Activated CD4-positive, alpha-beta T cell treated with anti-CD3 and anti-CD28 coated beads, Interleukin-2, amount 10 ng/mL, durations not matched to agents 7 days and 5 days (primary cell): ENCODE measurements around the gene SPPL3. TPM values are rescaled to one million over a fixed set of nuclear protein-coding genes. Genes with fewer than 3 reads are reported as not detected.
A peak's percentile ranks its signal among the peaks of the same experiment; 100 is the strongest.

Experiments used
- CTCF ChIA-PET: fragments of 350-600 bp; sonication (Branson Sonifier 250); formaldehyde crosslinking; loops from one replicate; lab custom pipeline; 2021; ENCODE audit warnings: antibody characterized with exemption; lab: Charles Lee
- POLR2A ChIA-PET: fragments of 350-600 bp; sonication (Branson Sonifier 250); formaldehyde crosslinking; loops from one replicate; lab custom pipeline; 2021; ENCODE audit warnings: antibody characterized with exemption; lab: Charles Lee
- DNase-seq: peaks from one replicate; pipeline ENCODE4 v3.0.0-alpha.2; 2020
- H3K27ac Mint-ChIP-seq: one replicate; pipeline ENCODE4 v1.8.0; 2021; ENCODE audit warnings: mild to moderate bottlenecking, moderate library complexity, mixed read lengths
- H3K27me3 Mint-ChIP-seq: one replicate; pipeline ENCODE4 v1.8.0; 2021; ENCODE audit warnings: mixed read lengths
- H3K36me3 Mint-ChIP-seq: one replicate; pipeline ENCODE4 v1.8.0; 2021; ENCODE audit warnings: low read depth, mixed read lengths
- H3K4me1 Mint-ChIP-seq: one replicate; pipeline ENCODE4 v1.8.0; 2021; ENCODE audit warnings: mixed read lengths
- H3K4me3 Mint-ChIP-seq: one replicate; pipeline ENCODE4 v1.8.0; 2021; ENCODE audit warnings: mild to moderate bottlenecking, moderate library complexity, mixed read lengths
- H3K9me3 Mint-ChIP-seq: one replicate; pipeline ENCODE4 v1.8.0; 2021; ENCODE audit warnings: mixed read lengths
- total RNA-seq, 2 experiments: library from RNA; stranded (reverse); gene quantifications; one replicate each; pipeline ENCODE4 v1.2.3, GENCODE V29; 2021

The SPPL3 gene
- total RNA-seq, 2 experiments from 2014 or later: 31.9 to 43.0 TPM

DNA sequence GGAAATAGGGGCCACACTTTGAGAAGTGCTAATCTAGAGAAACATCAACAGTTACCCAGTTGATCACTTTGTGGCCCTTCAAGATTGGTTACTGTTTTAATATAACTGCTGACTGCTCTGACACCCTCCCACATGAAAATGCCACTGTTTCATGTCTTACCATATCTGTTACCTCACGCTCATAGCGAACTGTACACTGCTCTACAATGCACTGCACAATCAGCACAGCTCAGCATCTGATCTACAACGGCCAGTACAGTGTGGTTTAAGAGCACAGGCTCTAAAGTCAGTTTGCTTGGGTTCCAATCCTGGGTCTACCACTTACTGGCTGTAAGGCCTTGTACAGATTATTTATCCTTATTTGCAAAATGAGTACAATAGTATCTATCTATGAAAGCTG lies 39.1 kb downstream of the SPPL3 start:
- H3K27me3 Mint-ChIP-seq: no peaks in the 10 kb centered on the region
- H3K36me3 Mint-ChIP-seq: peaks cover 9% of the 10 kb centered on the region
- CTCF ChIA-PET: no interaction called here
- H3K4me1 Mint-ChIP-seq: peaks cover 5% of the 10 kb centered on the region
- DNase-seq: no peak
- no peak overlapping the region for H3K4me3 Mint-ChIP-seq
- no peak overlapping the region for H3K27ac Mint-ChIP-seq
- POLR2A ChIA-PET: interaction anchor here (0.7 kb wide), 1 partner anchor 9 kb away, joined by 3 read pairs; no protein-coding TSS in a partner anchor
- H3K9me3 Mint-ChIP-seq: no peaks in the 10 kb centered on the region

DNA sequence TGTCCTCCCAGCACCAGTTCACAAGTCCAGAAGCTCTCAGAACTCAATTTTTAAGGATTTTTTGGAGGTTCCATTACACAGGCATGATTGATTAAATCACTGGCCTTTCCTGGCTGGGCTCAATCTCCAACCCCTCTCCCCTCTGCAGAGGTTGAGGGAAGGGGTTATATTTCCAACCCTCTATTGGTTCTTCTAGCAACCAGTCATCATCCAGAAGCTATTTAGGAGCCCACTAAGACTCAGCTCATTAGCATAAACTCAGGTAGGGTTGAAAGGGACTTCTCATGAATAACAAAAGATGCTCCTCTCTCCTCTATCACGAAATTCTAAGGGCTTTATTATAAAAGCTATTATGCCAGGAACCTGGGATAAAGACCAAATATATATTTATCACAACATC lies 41.5 kb downstream of the SPPL3 start:
- H3K9me3 Mint-ChIP-seq: peaks cover 11% of the 10 kb centered on the region
- H3K27me3 Mint-ChIP-seq: no peaks in the 10 kb centered on the region
- ChIA-PET POLR2A (no interaction called here), CTCF (interaction anchor here (1.4 kb wide), 1 partner anchor 14 kb away, joined by 4 read pairs; no protein-coding TSS in a partner anchor)
- H3K36me3 Mint-ChIP-seq: peaks cover 16% of the 10 kb centered on the region
- no peak overlapping the region for H3K4me3 Mint-ChIP-seq
- peaks cover 7% of the 10 kb centered on the region for H3K4me1 Mint-ChIP-seq
- DNase-seq: no peak
- H3K27ac Mint-ChIP-seq: no peak overlapping the region

DNA sequence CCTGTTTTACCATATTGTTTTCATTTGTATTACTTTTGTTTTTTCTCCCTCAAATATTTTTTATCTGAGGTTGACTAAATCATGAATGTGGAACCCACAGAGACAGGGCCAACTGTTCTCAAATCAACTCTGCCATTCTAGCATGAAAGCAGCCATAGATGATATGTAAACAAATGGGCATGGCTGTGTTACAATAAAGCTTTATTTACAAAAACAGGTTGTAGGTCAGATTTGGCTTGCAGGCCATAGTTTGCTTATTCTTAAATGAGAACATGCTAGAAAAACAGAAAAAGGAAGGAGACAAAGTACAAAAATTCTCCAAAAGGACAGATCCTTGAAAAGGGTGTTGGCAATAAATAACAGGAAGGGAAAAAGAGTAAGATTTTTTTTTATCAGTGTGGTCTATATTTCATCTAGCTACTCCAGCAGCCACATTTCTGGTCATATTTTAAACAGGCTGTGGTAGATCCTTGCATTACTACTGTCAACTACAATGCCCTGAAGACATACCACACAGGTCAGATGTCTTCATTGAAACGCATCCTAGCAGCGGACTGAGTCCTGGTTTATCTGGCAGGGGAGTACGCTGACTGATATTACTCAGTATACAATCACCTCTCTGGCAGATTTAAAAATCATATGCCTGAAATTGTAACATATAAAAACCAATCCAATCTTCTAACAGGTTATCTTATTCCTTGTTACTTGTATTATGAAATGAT lies 42.9 kb downstream of the SPPL3 start:
- H3K4me1 Mint-ChIP-seq: peaks cover 19% of the 10 kb centered on the region
- H3K4me3 Mint-ChIP-seq: no peak overlapping the region
- DNase-seq: no peak
- H3K9me3 Mint-ChIP-seq: peaks cover 11% of the 10 kb centered on the region
- POLR2A ChIA-PET: no interaction called here
- peak overlapping the region; percentile 26 for H3K27ac Mint-ChIP-seq
- CTCF ChIA-PET: no interaction called here
- peaks cover 16% of the 10 kb centered on the region for H3K36me3 Mint-ChIP-seq
- H3K27me3 Mint-ChIP-seq: no peaks in the 10 kb centered on the region

DNA sequence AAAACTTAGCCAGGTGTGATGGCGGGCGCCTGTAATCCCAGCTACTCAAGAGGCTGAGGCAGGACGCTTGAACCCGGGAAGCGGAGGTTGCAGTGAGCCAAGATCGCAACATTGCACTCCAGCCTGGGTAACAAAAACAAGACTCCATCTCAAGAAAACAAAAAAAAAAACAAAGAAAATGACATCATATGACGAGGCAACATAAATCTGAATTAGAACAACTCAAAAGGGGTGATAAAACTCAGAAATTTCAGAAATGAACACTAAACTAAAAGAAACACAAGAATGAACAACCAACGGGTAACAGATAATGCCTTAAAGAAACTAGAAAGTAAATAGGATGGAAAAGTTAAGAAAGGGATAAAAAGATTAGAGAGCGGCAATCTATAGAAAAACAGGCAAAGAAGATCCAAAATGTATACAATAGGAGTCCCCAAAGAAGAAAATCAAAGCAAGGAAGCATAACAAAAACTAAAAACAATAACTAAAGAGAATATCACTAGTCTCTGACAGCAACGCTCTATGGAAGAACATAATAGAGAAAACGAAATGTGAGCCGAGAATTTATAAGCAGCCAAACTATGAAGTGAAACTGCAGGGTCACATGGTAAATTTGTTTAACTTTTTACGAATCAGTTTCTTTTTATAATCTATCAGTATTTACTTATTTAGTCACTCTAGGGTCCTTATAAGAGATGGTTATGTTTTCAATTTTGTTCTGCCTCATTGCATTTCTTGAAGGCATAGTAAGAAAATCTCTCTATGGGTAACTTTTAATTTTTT lies 45.7 kb downstream of the SPPL3 start:
- DNase-seq: no peak
- Mint-ChIP-seq H3K9me3 (peaks cover 11% of the 10 kb centered on the region), H3K4me1 (peaks cover 40% of the 10 kb centered on the region), H3K27me3 (no peaks in the 10 kb centered on the region), H3K27ac (no peak overlapping the region), H3K36me3 (peaks cover 14% of the 10 kb centered on the region), H3K4me3 (no peak overlapping the region)
- ChIA-PET POLR2A (no interaction called here), CTCF (no interaction called here)

DNA sequence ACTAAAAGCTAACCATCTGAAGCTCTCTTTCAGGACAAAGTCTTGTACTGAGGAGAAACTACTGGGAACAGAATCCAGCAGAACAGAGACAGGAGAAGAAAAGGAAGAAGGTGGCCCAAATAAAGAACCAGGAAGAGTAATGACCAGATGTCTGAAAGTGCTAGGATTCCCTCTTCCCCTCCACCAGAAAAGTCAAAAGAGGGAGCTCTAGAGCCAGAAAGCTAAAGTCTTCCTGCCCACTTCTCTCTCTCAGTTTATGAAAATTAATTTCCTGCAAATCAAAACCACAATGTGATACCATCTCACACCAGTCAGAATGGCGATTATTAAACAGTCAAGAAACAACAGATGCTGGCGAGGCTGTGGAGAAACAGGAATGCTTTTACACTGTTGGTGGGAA lies 47.2 kb downstream of the SPPL3 start:
- no peaks in the 10 kb centered on the region for H3K27me3 Mint-ChIP-seq
- H3K4me3 Mint-ChIP-seq: no peak overlapping the region
- CTCF ChIA-PET: interaction anchor here (0.5 to 1.1 kb wide), 3 partner anchors 12 to 619 kb away, joined by 3 to 4 read pairs (median 3); no protein-coding TSS in a partner anchor
- peaks cover 11% of the 10 kb centered on the region for H3K9me3 Mint-ChIP-seq
- H3K27ac Mint-ChIP-seq: no peak overlapping the region
- POLR2A ChIA-PET: interaction anchor here (0.6 kb wide), 1 partner anchor 32 kb away, joined by 3 read pairs; no protein-coding TSS in a partner anchor
- peaks cover 44% of the 10 kb centered on the region for H3K4me1 Mint-ChIP-seq
- peaks cover 11% of the 10 kb centered on the region for H3K36me3 Mint-ChIP-seq
- DNase-seq: no peak

DNA sequence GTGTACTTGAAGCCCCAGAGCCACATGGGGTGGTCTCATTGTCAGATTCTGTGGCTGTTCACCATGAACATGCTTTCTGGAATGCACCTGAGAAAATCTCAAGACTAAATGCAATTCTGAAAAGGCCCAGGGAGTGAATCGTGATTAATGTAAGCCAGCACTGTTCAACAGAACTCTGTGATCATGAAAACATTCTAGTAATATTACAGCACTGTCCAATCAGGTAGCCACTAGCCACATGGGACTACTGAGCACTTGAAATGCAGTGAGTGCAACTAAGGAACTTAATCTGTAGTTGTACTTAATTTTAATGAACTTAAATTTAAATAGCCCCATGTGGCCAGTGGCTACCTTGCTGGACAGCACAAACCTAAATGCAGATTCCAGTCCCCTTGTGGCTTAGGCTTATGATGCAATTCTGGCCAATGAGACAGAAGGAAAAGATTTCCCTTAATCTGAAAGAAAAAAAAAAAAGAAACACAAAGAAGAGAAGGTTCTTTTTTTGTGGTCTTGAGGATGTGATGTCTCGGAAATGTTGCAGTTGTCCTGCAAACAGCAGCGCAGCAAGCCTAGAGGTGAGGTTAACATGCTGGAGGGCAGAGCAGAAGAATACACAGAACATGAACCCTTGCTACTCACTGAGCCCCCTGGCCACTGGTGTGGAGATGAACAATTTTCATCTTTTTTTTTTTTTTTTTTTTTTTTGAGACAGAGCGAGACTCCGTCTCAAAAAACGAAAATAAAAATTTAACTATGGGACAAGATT lies 48.2 kb downstream of the SPPL3 start:
- DNase-seq: peak; percentile 45
- CTCF ChIA-PET: interaction anchor here (0.6 to 1.2 kb wide), 4 partner anchors 13 to 116 kb away, joined by 3 to 4 read pairs (median 3); no protein-coding TSS in a partner anchor
- POLR2A ChIA-PET: no interaction called here
- peaks cover 11% of the 10 kb centered on the region for H3K9me3 Mint-ChIP-seq
- H3K27me3 Mint-ChIP-seq: no peaks in the 10 kb centered on the region
- H3K27ac Mint-ChIP-seq: peak overlapping the region; percentile 39
- H3K4me3 Mint-ChIP-seq: no peak overlapping the region
- peaks cover 51% of the 10 kb centered on the region for H3K4me1 Mint-ChIP-seq
- peaks cover 11% of the 10 kb centered on the region for H3K36me3 Mint-ChIP-seq

DNA sequence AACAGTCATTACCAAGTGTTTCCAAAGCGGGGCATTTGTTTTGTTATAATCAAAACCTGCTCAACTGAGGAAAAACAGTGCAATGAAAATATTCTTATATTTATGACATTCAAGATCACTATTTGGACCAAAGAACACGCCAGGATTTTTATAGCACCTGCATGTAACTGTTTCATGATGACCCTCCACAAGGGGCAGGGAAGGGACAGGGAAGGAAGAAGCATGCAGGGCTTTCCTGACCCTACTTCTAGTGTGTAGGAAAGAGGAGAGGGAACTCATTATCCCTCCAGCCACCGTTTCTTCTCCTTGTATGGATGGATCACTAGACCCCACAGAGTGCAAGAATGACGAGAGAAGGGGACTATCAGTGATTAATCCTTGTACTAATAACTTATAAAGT lies 49.4 kb downstream of the SPPL3 start:
- Mint-ChIP-seq H3K27ac (no peak overlapping the region), H3K4me1 (peaks cover 56% of the 10 kb centered on the region), H3K27me3 (no peaks in the 10 kb centered on the region), H3K9me3 (peaks cover 11% of the 10 kb centered on the region), H3K36me3 (peaks cover 10% of the 10 kb centered on the region), H3K4me3 (no peak overlapping the region)
- no peak for DNase-seq
- ChIA-PET POLR2A (no interaction called here), CTCF (interaction anchor here (1.2 kb wide), 1 partner anchor 117 kb away, joined by 3 read pairs; no protein-coding TSS in a partner anchor)

DNA sequence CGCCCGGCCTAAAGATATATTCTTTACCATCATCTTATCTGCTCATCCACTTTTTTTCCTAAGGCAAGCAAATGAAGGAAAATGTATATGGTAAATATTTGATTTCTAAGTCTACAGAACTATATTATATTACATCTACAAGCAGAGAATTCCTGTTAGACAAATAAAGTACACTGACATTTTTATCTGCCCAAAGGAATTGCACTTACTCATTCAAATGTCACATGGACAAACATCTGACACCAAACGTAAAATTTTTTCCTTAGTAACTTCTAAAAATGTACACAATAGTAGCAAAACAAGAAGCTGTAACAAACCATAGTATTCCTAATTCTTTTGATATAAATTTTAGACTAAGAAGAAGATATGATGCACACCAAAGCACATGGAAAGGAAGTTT lies 51.0 kb downstream of the SPPL3 start:
- Mint-ChIP-seq H3K27ac (no peak overlapping the region), H3K4me1 (peaks cover 56% of the 10 kb centered on the region), H3K9me3 (no peaks in the 10 kb centered on the region), H3K4me3 (no peak overlapping the region), H3K27me3 (no peaks in the 10 kb centered on the region), H3K36me3 (peaks cover under 1% of the 10 kb centered on the region)
- DNase-seq: no peak
- ChIA-PET CTCF (no interaction called here), POLR2A (no interaction called here)

DNA sequence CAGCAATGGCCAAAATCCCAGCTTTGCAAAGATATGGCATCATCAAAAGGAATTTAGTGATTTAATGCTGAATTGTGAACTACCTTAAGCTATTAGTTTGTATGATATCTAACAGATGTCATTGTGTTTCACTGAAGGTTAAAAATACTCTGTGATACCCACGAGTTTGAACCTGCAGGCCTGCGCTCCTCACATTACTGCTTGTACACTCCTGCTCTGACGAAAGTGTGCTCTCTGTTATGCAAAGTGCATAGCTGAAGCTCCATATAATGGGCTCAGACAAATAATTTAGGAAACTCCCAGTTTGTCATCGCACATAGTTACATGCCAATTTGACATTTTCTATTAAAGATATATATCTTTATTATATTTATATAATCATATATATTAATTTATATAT lies 52.2 kb downstream of the SPPL3 start:
- no peaks in the 10 kb centered on the region for H3K36me3 Mint-ChIP-seq
- no peak overlapping the region for H3K27ac Mint-ChIP-seq
- H3K4me3 Mint-ChIP-seq: no peak overlapping the region
- H3K4me1 Mint-ChIP-seq: peaks cover 55% of the 10 kb centered on the region
- no peak for DNase-seq
- ChIA-PET CTCF (interaction anchor here (0.9 kb wide), 1 partner anchor 19 kb away, joined by 3 read pairs; no protein-coding TSS in a partner anchor), POLR2A (interaction anchor here (0.5 kb wide), 1 partner anchor 48 kb away, joined by 3 read pairs; no protein-coding TSS in a partner anchor)
- no peaks in the 10 kb centered on the region for H3K27me3 Mint-ChIP-seq
- no peaks in the 10 kb centered on the region for H3K9me3 Mint-ChIP-seq

DNA sequence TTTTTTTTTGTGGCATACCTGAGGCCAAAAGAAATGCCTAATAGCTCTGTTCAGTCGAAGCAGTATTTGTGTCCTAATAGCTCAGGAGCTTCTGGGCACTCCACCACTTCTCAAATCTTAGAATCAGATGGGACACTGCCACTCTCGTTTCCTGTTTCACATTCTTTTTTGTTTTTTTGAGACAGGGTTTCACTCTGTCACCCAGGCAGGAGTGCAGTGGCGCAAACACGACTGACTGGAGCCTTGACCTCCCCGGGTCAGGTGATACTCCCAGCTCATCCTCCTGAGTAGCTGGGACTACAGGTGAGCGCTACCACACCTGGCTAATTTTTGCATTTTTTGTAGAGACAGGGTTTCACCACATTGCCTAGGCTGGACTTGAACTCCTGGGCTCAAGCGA lies 52.7 kb downstream of the SPPL3 start:
- Mint-ChIP-seq H3K4me1 (peaks cover 52% of the 10 kb centered on the region), H3K27ac (no peak overlapping the region)
- POLR2A ChIA-PET: interaction anchor here (0.5 kb wide), 1 partner anchor 49 kb away, joined by 3 read pairs; no protein-coding TSS in a partner anchor

DNA sequence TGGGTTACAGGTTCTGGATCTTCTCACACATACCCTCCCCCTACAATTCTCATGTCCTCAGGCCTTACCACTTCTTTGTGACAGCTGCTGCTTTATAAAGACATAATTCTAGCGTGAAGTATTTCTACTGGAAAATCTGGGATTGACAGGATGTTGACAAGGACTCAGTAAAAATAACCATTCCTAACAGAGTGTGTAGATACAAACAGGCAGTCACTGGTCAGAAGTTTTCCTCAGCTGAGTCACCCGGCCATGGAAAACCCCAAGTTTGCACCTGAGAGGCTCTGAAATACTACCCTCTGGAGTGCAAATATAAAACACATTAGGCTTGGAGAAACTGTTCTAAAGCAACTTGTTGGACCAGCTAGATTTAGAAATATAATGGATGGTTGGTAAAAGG lies 54.4 kb downstream of the SPPL3 start:
- Mint-ChIP-seq H3K4me3 (no peak overlapping the region), H3K27ac (no peak overlapping the region), H3K9me3 (no peaks in the 10 kb centered on the region), H3K27me3 (no peaks in the 10 kb centered on the region), H3K36me3 (no peaks in the 10 kb centered on the region), H3K4me1 (peaks cover 44% of the 10 kb centered on the region)
- DNase-seq: no peak
- CTCF ChIA-PET: no interaction called here
- POLR2A ChIA-PET: no interaction called here

More for the DNA sequence above, 52.7 kb downstream of the SPPL3 start:
- no peak for DNase-seq
- Mint-ChIP-seq H3K27me3 (no peaks in the 10 kb centered on the region), H3K4me3 (no peak overlapping the region), H3K36me3 (no peaks in the 10 kb centered on the region), H3K9me3 (no peaks in the 10 kb centered on the region)
- CTCF ChIA-PET: interaction anchor here (0.9 kb wide), 1 partner anchor 18 kb away, joined by 3 read pairs; no protein-coding TSS in a partner anchor

DNA sequence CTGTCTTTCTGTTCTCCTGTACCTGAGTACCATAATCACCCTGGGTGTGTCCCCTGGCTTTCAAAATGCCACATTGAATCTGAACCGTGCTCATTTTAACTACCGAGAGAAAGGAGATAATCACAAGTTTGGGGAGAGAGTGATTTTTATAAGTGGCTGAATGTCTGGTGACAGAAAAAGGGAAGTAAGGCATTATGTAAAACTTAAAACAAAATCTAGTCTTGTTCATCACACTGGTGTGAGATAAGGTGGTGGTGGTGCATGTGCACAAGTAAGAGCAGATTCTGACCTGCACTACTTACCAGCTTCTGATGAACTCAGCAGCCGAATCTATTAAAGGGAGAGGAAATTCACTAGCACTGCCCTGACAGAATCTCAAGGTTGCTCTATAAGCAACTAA lies 56.3 kb downstream of the SPPL3 start:
- Mint-ChIP-seq H3K27me3 (no peaks in the 10 kb centered on the region), H3K4me3 (no peak overlapping the region), H3K9me3 (no peaks in the 10 kb centered on the region), H3K27ac (no peak overlapping the region), H3K4me1 (peaks cover 37% of the 10 kb centered on the region), H3K36me3 (no peaks in the 10 kb centered on the region)
- DNase-seq: no peak
- ChIA-PET POLR2A (interaction anchor here (0.6 kb wide), 1 partner anchor 51 kb away, joined by 3 read pairs; no protein-coding TSS in a partner anchor), CTCF (interaction anchor here (1.0 kb wide), 1 partner anchor 187 kb away, joined by 3 read pairs; no protein-coding TSS in a partner anchor)
